B cell (primary cell): Measurements from ENCODE around the gene TIMP2.

Experiments used
- CTCF ChIP-seq: fragments of 200-600 bp; IDR thresholded peaks from one replicate; pipeline ENCODE4 v1.8.0; 2022; ENCODE audit warnings: antibody characterized with exemption, mild to moderate bottlenecking
- EZH2 ChIP-seq: IDR thresholded peaks from 2 replicates; pipeline ENCODE4 v1.6.1; 2012; ENCODE audit warnings: borderline replicate concordance, low read depth, mild to moderate bottlenecking, moderate library complexity, low read length; ENCODE audit not compliant: insufficient read depth, poor library complexity, severe bottlenecking

GRCh38 chr17:78973792-78974520, 48.8 kb upstream of the TIMP2 start:
- TF ChIP-seq CTCF (no peak), EZH2 (no peak)
